Measurements from ENCODE around the gene TMEM88. TPM values are rescaled to one million over a fixed set of nuclear protein-coding genes. Genes with fewer than 3 reads are reported as not detected.

Gene TMEM88
- total RNA-seq, 6 experiments from 2014 or later = 0.40 to 1.3 (median 0.60) TPM

- Mint-ChIP-seq H3K4me3 (no peak overlapping the region), H3K9me3 (no peaks in the 10 kb centered on the region), H3K4me1 (ENCODE audit: low read depth) (peaks cover 6% of the 10 kb centered on the region; the same call in 1 of the 2 replicates), H3K36me3 (ENCODE audit: low read depth) (no peaks in the 10 kb centered on the region), H3K27ac (no peak overlapping the region), H3K27me3 (ENCODE audit: insufficient read depth) (peaks cover 13% of the 10 kb centered on the region)
- no peak for TF ChIP-seq CTCF (IDR thresholded peaks at IDR 0.05)
- DNase-seq = no peak
Observed at GRCh38 chr17:7811251-7811650, 43.6 kb upstream of the TMEM88 start.

GRCh38 chr17:7814969-7815368, 39.9 kb upstream of the TMEM88 start:
- H3K27ac Mint-ChIP-seq = no peak overlapping the region
- TF ChIP-seq CTCF (IDR thresholded peaks at IDR 0.05) = no peak
- no peak for DNase-seq
- H3K4me3 Mint-ChIP-seq = no peak overlapping the region
- no peaks in the 10 kb centered on the region for H3K36me3 Mint-ChIP-seq (ENCODE audit: low read depth)
- no peaks in the 10 kb centered on the region for H3K9me3 Mint-ChIP-seq
- H3K4me1 Mint-ChIP-seq (ENCODE audit: low read depth) = no peaks in the 10 kb centered on the region
- peaks cover 26% of the 10 kb centered on the region for H3K27me3 Mint-ChIP-seq (ENCODE audit: insufficient read depth)

- no peak for DNase-seq
- Mint-ChIP-seq H3K9me3 (no peaks in the 10 kb centered on the region), H3K27me3 (ENCODE audit: insufficient read depth) (peaks cover 33% of the 10 kb centered on the region)
Observed at GRCh38 chr17:7816926-7817642, 37.8 kb upstream of the TMEM88 start.

GRCh38 chr17:7817643-7817964, 37.3 kb upstream of the TMEM88 start:
- no peak for TF ChIP-seq CTCF (IDR thresholded peaks at IDR 0.05)
- H3K27me3 Mint-ChIP-seq (ENCODE audit: insufficient read depth) = peaks cover 32% of the 10 kb centered on the region
- H3K4me3 Mint-ChIP-seq = no peak overlapping the region
- DNase-seq = no peak
- no peaks in the 10 kb centered on the region for H3K36me3 Mint-ChIP-seq (ENCODE audit: low read depth)
- no peaks in the 10 kb centered on the region for H3K4me1 Mint-ChIP-seq (ENCODE audit: low read depth)
- H3K9me3 Mint-ChIP-seq = no peaks in the 10 kb centered on the region
- no peak overlapping the region for H3K27ac Mint-ChIP-seq

More at GRCh38 chr17:7816926-7817642, 37.8 kb upstream of the TMEM88 start:
- no peak overlapping the region for H3K4me3 Mint-ChIP-seq
- TF ChIP-seq CTCF (IDR thresholded peaks at IDR 0.05) = no peak
- H3K4me1 Mint-ChIP-seq (ENCODE audit: low read depth) = no peaks in the 10 kb centered on the region
- no peak overlapping the region for H3K27ac Mint-ChIP-seq
- no peaks in the 10 kb centered on the region for H3K36me3 Mint-ChIP-seq (ENCODE audit: low read depth)

- no peak for DNase-seq
- H3K36me3 Mint-ChIP-seq (ENCODE audit: low read depth) = no peaks in the 10 kb centered on the region
Observed at GRCh38 chr17:7818026-7818425, 36.8 kb upstream of the TMEM88 start.

More at GRCh38 chr17:7818026-7818425, 36.8 kb upstream of the TMEM88 start:
- Mint-ChIP-seq H3K4me1 (ENCODE audit: low read depth) (no peaks in the 10 kb centered on the region), H3K27me3 (ENCODE audit: insufficient read depth) (peaks cover 32% of the 10 kb centered on the region), H3K4me3 (no peak overlapping the region), H3K27ac (no peak overlapping the region), H3K9me3 (no peaks in the 10 kb centered on the region)
- no peak for TF ChIP-seq CTCF (IDR thresholded peaks at IDR 0.05)
